Prostate gland (tissue), 2 donors: Measurements from ENCODE around the gene RPTOR.

Experiments used
- CTCF ChIP-seq, 4 experiments: fragments of 200-600 bp in 2 of 4; fragments of 450-650 bp in 2 of 4; sonication (generic) in 2 of 4; IDR thresholded peaks; 1 replicate in 3 of 4; 2 replicates in 1 of 4; pipeline ENCODE4 v1.5.1; 2016 to 2019; ENCODE audit warnings: antibody characterized with exemption in 4 of 4, mild to moderate bottlenecking in 2 of 4, moderate library complexity in 2 of 4
- POLR2AphosphoS5 ChIP-seq: sonication (generic); formaldehyde crosslinking; IDR thresholded peaks from one replicate; pipeline ENCODE4 v1.6.1; 2017; ENCODE audit warnings: antibody characterized with exemption

- no peak for TF ChIP-seq POLR2AphosphoS5
- TF ChIP-seq CTCF (IDR thresholded peaks at IDR 0.05), result no peak
Observed at GRCh38 chr17:80742091-80742490, 197.5 kb downstream of the RPTOR start.
